Midbrain (tissue), 1 donor: ENCODE measurements around the gene LAMA4.
A peak's percentile ranks its signal among the peaks of the same experiment; 100 is the strongest.

Experiments
- DNase-seq: peaks from one replicate; lab custom pipeline; 2025; lab: John Stamatoyannopoulos, UW

LAMA4 gene, protein sequence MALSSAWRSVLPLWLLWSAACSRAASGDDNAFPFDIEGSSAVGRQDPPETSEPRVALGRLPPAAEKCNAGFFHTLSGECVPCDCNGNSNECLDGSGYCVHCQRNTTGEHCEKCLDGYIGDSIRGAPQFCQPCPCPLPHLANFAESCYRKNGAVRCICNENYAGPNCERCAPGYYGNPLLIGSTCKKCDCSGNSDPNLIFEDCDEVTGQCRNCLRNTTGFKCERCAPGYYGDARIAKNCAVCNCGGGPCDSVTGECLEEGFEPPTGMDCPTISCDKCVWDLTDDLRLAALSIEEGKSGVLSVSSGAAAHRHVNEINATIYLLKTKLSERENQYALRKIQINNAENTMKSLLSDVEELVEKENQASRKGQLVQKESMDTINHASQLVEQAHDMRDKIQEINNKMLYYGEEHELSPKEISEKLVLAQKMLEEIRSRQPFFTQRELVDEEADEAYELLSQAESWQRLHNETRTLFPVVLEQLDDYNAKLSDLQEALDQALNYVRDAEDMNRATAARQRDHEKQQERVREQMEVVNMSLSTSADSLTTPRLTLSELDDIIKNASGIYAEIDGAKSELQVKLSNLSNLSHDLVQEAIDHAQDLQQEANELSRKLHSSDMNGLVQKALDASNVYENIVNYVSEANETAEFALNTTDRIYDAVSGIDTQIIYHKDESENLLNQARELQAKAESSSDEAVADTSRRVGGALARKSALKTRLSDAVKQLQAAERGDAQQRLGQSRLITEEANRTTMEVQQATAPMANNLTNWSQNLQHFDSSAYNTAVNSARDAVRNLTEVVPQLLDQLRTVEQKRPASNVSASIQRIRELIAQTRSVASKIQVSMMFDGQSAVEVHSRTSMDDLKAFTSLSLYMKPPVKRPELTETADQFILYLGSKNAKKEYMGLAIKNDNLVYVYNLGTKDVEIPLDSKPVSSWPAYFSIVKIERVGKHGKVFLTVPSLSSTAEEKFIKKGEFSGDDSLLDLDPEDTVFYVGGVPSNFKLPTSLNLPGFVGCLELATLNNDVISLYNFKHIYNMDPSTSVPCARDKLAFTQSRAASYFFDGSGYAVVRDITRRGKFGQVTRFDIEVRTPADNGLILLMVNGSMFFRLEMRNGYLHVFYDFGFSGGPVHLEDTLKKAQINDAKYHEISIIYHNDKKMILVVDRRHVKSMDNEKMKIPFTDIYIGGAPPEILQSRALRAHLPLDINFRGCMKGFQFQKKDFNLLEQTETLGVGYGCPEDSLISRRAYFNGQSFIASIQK (N-terminal part only)

DNA sequence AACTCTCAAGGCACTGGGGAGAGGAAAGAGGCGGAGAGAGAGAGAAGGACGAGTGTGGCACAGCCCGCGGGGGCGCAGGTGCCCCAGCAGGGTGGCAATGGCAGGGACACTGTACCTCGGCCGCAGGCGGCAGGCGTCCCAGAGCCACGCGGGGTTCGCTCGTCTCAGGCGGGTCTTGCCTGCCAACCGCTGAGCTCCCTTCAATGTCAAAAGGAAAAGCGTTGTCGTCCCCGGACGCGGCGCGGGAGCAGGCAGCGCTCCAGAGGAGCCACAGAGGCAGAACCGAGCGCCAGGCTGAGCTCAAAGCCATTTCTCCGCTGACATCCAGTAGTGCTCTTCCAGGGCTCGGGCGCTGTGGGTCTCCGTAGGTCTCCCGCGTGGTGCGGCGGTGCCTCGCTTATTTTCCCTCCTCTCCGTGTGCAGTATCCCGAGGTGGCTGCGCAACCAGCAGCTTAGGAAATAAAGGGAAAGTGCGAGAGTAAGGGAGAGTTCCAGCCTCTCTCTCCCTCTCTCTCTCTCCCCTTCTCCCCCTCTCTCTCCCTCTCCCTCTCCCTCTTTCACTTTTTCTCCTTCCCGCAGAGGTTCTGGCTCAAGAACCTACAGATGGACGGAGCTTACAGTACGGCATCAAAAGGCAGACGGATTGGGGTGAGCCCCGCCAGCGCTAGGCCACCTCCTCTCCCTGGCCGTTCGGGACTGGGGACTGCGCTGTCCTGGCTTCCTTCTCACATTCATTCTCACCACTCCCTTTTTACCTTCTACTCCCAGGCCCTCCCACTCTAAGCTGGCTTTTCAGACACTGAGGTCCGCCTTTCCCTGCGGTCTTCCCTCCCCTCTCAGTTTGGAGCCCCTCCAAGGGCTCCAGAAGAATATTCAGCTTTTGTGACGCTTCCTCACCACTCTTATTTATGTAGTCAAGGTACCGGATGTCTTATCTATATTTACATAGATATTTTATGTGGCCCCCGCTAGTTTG lies at the start of gene LAMA4:
TSS of gene LAMA4 (minus strand) at position 727 of the 976 bp plus-strand sequence. CDS start at position 310, 417 bp downstream.
- DNase-seq: peak; percentile 39

DNA sequence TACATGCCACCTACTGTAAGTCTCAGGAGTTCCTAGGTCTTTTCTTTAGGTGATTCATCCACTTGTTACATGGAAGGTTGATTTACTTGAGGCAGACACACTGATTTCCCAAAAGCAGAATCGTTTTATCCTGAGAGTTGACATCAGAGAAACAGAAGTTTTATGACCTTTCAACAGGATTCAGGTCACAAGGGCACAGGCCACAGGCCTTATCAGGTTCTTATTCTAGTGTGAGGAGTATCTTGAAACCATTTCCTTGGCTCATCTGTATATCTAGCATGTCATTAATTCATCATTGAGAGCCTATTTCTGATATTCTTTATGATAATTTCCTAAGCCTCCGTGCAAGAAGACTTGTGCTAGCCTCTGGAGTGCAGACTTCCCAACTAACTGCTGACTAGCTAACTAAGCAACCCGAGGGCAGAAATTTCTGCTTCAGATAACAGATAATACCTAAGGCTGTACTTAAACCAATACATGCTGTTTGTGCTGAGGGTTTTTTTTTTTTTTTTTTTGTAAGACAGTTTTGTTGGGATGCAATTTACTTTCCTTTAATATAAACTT lies 47.9 kb upstream of the LAMA4 start:
- no peak for DNase-seq

DNA sequence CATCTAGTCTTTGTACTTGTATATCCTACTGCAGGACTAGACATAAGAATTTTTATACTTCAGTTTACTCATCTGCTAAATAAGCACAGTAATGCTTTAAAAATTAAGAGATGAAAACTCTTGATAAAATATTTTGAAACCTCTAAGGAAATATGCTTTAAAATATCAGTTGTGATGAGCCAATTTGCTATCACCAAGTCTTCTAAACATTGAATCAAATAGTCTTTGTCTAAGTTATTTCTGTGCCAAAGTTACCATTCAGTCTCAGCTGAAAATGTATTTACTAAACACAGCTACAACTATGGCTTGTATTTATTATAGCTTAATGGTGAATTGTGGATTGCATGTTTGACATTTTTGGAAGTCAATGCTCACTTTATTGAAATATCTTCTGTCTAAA lies 46.5 kb upstream of the LAMA4 start:
- DNase-seq: no peak

DNA sequence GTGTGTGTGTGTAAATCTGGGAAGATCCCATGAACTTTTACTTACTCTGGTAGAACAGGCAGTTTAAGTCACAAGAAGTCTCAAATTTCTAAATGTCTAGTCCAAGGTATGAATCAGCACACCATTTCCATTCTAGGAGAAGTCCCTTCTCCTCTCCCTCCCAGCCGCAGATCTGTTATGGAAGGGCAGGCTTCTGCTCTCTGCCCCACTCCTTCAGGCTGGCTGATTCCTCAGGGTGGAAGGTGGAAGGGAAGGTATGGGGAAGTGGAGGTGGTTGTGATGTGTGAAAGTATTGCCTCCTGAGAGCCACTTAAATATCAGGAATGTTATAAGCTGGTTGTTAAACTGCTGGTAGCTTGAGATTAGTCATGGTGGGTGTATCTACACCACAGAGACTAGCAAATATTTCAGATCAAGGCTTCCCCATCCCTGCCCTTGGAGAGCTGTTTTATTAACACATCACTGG lies 44.5 kb upstream of the LAMA4 start:
- DNase-seq: no peak

DNA sequence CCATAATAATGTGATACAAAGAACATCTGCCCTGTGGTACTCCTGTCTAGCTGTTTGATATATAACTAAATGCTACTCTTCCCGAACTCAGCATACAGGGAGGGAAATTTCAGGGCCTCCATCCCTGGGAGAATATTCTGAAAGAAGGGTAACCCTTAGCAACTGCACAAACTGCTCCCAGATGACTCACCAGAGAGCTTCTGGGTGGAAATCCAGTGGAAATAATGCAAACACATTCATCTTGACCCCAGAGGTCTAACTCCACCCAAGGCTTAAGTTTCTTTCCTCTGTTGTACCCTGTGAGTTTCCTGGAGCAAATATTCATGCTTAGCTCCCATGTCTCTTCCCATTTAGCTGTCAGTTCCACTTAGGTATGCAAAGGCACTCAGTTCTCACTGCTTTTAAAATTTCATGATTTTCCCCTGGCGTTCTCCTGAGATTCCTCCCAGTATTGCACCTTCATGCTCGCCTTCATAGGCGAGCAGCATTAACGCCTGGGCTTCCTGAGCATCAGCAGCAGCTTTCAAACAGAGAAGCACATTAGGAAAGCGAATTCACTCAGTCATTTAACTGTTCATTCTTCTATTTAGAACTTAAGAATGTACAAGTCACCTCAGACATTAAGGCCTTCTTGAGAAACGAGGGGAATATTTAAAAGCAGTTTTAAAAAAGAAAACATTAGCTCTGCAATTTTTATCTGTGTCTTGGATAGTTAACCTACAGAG lies 43.8 kb upstream of the LAMA4 start:
- no peak for DNase-seq

DNA sequence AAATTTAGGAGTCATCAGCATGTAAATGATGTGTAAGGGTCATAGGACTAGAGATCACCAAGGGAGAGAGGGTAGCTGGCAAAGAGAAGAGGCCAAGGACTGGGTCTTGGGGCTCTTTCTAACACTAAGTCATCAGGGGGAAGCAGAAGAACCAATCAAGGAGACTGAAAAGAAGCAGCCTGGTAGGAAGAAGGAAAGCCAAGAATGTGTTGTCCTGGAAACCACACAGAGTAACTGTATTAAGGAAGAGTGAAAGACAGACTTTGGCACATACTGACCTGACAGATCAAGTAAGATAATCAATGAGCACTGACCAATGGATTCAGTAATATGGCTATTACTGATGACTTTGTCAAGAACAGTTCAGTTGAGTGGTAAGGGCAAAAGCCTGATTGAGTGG lies 42.3 kb upstream of the LAMA4 start:
- DNase-seq: no peak

DNA sequence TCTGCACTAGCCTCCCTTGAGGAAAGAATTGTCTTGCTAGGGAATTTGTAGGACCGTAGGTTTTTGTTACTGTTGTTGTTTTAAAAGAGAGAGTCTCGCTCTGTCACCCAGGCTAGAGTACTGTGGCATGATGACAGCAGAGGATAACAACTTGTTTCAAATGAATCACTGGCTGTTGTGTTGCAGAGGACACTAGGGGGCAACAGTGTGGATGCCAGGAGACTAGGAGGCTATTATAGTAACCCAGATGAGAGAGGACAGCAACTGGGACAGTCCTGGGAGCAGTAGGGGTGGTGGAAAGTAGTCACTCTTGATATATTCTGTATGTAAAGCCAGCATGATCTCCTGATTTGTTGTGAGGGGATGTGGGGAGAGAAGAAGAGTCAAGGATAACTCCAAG lies 41.8 kb upstream of the LAMA4 start:
- DNase-seq: no peak

DNA sequence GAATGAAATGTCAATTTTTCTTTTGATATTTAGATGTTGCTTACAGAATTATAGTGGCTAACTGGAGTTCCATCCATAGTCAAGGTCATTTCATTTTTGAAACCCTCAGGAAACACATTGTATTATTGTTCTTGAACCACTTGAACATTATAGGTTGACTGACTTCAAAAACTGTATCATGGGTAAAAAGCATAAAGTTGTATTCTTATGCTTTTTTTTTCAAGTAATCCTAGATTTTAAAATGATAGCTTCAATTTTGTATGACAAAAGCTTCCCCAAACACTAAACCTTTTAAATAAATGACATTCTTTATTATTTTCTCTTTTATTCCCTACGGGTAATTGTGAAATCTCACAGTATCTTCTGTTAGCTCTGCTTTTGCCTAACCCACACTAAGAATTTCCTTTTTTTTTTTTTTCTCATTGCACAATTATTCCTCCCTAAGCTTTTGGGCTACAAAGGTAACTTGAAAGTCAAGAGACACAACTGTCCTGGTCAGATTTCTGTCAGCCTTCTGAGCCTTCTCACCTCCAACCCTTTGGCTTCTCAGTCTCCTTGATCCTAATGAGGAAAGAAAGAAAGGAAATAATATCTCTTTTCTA lies 36.9 kb upstream of the LAMA4 start:
- DNase-seq: no peak

DNA sequence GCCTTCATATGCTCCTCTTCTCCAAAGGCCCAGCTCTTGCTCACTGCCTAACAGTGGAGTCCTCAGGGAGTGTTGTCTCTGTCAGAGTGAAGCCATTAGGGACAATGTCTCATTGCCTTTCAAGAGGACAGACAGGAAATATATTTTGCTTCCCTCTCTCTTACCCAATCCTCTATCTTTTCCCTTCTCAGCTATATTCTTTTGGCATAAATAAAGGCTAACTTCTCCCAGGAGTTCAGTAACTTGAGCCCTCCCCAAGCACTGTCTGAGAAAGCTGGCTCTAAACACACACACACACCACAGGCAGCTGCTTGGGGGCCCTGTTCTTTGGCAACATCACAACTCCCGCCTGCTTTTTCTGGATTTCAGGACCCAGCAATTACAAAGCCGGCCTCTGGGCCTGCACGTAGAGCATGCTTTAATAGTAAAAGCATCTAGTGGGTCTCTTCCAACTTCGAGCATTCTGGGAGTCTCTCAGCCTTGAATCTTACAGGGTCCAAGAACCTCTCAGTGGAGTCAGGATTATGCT lies 34.7 kb upstream of the LAMA4 start:
- DNase-seq: no peak

DNA sequence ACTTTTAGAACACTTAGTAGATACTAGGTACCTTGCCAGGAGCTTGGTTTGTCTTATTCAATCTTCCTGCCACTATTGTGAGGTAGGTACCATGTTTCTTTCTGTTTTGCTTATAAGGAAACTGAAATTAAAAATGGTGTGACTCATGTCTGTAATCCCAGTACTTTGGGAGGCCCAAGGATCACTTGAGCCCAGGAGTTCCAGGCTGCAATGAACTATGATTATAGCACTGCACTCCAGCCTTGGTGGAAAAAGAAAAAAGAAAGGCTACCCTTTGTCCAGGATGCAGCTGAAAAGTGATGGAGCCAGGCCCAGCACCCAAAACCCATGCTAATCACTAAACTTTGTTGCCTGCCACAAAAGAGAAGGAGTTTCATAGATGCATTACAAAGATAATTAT lies 34.1 kb upstream of the LAMA4 start:
- no peak for DNase-seq

DNA sequence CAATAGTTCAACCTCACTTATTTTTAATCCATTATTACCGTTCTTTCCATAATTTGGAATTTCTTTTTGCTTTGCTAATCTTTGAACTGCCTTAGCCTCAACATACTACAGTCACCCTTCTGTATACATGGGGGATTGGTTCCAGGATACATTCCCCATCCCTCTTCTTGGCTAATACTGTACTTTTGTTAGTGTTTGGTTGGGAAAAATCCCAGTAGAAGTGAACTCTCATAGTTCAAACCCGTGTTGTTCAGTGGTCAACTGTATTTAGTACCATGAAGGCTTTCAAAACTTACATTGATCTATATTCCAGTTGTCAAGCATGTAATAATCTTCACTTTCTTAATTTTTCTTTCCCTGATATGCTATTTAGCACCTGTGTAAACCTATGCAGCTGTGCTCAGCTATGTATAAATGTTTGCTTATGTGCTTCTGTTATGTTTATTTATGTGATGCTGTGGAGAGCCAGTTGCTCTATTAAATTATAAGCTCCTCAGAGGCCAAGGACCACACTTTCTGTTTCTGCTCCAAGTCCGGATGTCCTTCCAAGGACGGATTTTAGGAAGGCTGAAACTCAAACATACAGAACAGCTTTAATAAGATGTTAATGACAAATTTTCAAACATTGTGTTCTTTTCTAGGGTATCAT lies 33.3 kb upstream of the LAMA4 start:
- DNase-seq: no peak

DNA sequence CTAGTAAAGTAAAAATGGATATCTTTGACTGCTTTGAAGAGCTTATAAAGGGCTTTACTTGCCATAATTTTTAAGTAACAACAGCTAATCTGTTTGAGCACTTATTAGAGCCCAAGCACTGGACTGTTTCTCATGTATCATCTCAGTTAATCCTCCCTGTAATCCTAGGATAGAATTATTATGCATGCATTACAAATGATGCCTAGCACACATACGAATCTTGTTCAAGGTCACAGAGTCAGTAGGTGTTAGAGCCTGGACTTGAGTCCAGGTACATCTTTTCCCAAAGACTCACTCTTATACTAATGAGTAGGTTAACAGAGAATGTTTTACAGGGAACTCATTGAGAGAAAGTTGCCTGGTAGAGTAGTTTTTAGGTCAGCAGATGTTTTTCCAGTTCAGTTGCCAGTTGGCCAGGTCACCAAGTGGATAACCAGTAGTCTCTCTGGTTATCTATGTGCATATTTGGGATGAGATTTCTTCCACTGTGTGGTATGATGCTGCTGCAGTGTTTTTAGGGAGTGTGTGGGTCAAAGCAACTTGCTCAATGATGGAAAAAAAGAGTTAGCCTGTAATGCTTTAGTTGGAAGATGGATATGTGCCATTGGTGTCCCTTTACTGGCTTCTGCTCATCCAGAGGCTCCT lies 32.3 kb upstream of the LAMA4 start:
- DNase-seq: no peak

DNA sequence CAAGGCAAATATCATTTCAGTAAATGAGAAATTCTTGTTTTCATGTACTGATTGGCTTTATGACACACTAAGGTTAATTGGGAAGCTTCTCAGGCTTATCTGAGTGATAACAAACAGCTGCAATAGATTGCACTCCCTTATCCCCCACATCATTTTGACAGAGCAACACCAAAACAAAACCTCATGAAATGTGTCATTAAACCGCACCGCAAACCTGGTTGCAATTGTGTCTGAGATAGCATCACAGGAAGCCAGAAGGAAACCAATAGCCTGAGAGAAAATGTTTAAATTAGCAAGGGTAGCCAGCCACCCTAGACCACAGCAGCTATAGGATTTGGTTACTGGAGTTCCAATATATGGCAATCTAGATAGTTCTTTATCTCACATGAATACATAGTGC lies 31.6 kb upstream of the LAMA4 start:
- no peak for DNase-seq

DNA sequence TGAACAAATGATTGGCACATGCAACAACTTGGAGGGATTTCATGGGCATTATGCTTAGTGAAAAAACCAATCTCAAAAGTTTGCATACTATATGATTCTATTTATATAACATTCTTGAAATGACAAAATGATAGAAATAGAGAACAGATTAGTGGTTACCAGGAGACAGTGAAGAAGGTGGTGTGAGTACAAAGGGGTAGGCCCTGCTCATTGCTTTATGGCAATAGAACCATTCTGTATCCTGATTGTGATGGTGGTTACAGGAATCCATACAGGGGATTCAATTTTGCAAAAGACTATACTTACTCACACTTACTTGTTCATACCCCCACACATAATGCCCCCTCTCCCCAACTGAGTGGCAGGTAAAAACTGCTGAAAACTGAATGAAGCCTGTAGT lies 30.2 kb upstream of the LAMA4 start:
- no peak for DNase-seq

DNA sequence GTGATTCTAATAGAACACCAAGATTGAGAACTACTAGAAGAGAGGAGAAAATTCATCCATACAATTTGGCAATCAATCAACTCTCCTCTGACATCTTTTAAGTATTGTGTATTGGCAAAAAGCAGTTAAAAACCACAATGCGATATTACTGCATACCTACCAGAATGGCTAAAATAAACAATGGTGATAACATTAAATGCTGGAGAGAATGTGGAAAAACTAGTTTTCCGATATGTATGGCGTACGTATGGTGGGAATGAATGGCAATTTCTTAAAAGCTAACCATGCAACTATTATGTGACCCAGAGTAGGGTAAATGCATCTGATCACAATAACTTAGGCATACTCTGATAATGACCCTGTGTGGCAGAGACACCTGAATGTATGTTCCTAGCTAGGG lies 29.3 kb upstream of the LAMA4 start:
- no peak for DNase-seq

DNA sequence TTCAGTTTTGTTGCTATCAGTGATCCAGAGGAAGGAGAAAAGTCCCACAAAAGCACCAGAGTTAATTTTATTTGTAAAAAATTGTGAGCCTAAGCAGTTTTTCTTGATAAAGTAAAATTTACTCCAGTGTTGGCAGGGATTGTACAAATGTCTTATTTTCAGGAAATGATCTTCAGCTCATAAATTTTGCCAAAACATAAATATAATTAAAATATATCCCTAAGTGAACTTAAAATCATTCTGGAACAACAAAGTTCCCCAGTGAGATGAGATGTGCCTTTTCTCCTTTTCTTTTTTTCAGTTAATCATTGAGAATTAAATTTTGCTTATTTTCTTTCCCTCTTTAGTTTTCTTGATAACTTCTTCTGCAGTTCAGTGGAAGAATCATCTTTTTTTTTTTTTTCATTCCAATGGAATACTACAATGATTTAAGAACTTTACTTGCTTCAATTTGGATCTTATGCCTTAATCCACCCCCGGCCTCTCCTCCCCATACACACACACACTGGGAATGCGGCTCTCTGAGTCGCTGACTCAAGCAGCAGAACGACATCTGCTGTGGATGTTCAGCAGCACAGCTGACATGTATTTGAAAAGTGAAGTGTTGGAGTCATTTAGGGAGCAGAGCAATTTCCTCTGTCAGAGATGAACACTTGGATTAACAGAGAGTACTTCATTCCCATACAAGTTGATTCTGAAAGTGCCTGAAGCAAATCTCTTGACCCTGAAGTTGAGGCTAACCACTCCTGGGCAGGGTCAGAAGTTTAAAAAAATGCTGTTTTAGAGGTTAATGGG lies 27.7 kb upstream of the LAMA4 start:
- no peak for DNase-seq
